Stimulated activated CD4-positive, alpha-beta T cell treated with anti-CD3 and anti-CD28 coated beads, Interleukin-2, amount 100 ng/mL, for 4 hours (primary cell): ENCODE data around the gene PTPRD.

Experiments used
- DNase-seq: peaks from one replicate; pipeline ENCODE4 v3.0.0-alpha.2; 2020; ENCODE audit warnings: low read depth

Gene PTPRD

DNA sequence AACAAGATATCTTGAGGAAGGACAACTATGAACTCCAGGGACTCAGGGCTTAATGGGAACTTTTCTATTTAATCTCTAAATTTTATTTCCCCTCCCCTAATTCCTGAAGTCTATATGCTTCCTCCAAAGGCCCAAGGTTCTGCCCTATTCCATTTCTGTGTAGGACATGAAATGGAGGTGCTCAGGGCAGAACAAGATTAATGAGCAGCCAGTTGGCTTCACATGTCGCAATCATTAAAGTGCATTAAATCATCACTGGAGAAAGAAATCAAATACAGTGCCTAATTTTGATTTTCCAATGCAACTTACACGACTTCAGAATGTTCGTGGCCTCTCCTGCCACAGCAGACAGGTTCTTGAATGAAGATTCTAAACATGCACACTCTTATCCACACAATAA is 862.1 kb downstream of the PTPRD start:
- no peak for DNase-seq

DNA sequence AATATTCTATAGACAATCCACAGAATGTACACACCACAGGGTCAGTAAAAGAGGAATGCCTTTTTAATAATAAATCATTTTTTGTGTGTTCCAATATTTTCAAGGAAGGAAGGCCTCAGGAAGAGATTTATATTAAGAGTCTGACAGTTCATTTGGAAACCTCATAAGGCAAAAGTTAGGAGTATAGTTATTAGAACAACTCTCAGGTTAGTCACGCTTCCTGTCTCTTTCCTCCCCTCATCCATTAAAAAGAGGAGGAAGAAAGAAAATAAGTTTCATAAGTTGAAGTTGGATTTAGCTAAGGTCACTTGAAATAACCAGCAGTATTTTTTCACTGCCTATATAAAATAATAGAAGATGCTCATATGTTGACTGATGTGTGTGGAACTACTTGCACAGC is 863.2 kb downstream of the PTPRD start:
- no peak for DNase-seq

DNA sequence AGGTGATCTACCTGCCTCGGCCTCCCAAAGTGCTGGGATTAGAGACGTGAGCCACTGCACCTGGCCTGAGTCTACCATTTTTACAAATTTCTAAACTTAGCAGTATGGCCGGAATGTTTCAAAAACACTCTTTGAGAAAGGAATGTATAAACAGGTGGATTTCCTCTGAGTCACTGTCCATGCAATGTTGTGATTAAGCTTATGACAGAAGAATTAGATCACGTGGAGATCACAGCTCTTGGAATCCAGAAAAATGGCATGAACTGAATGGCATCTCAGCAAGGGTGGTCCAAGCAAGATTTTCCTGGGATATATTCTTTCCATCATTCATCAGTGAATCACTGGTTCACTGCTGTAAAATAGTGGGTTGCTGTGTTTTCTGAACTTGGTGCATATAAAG is 865.0 kb downstream of the PTPRD start:
- DNase-seq: no peak

DNA sequence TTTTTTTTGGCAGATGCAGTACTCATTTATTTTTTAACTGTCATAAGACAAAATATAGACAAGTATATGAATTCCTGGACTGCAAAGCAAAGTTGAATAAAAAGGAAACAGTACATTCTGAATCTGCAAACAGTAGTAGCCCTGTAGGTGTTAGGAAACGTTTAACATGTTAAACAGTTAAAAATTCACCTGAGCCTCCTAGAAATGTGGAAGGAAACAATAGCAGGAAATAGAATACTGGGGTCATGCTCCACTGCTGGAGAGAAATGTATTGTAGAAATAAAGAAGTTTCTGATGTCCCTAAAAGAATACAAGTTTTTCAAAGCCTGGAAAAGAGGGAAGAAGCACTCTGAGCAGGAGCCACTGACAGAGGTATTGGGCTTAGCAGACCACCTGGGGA is 866.0 kb downstream of the PTPRD start:
- DNase-seq: no peak

DNA sequence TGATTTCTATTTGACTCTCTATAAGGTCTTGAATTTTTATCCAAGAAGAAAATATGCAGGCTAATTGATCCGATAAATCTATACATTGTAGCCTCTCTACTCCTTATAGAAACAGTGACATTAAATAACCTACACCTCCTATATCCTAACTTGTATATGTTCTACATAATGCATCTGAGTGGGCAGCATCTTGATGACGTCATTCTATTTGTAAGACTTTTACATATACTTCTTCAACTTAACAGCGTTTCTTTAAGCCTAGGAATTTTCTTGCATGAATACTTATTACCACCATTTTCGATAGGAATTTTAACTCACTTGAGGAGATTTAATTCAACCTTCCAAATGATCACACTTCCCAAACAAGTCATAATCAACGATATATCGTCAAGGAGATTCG is 869.0 kb downstream of the PTPRD start:
- no peak for DNase-seq

DNA sequence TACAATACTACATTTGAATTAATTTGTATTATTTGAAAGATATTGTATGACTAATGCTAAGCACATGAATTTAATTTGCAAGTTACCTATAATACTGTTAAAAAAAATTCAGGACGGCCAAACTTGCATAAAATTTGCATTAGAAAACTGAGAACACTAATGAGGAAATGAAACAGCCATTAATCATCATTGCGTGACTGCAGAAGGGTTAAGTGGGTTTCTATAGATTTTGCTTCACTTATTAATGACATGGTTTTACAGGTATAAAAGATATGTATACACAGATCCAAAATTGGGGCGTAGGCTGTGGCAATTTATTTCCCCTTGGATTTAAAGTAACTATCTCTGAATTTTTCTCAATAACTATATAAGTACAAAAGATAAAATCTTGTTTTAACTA is 882.6 kb downstream of the PTPRD start:
- no peak for DNase-seq

DNA sequence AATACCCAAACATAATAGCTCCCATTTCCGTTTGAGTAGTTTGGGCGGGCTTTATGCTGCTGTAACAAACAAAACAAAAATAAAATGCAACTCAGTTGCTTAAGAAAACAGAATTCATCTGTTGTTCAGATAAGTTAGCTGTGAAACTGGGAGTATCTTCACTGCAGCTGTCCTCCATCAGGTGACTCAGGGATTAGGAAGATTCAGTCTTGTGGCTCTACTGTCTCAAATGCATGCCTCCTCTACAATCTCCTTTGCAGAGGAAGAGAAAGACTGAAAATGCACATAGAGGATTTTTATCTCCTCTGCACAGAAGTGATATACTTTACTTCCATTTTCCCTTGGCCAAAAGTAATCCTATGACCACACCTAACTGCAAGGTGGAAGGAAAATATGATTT is 883.7 kb downstream of the PTPRD start:
- DNase-seq: no peak

DNA sequence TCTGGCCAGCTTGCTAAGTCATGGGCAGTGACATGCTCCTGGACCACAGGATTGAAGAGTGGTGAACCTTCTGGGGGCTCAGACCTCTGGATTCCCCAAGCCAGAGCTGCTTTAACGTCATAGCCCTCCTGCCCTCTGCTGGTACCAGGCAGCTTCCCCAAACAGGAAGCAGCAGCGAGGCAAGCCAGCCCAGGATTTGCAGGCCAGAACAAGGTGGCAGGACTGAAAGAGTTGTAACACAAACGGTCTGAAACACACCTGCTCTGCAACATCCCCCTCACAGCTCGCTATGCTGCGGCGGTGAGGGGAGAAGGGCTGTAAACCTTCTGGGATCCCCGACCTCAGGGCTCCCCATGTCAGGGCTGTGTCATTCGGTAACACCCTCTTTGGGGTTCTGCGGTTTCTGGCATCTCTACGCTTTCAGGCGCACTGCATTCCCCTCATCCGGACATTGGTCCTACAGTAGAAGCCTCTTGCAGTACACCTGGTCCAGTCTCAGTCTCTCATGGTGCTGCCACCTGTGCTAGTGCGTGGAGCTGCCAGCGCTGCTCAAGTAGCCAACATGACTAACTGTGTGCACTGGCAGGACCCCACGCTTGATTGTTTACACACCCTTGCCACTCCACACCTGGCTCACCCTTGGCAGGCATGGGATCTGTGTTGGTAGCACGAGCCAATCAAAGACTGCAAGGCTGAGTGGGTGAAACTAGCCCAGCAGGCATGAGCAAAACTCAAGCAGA is 893.3 kb downstream of the PTPRD start:
- no peak for DNase-seq

DNA sequence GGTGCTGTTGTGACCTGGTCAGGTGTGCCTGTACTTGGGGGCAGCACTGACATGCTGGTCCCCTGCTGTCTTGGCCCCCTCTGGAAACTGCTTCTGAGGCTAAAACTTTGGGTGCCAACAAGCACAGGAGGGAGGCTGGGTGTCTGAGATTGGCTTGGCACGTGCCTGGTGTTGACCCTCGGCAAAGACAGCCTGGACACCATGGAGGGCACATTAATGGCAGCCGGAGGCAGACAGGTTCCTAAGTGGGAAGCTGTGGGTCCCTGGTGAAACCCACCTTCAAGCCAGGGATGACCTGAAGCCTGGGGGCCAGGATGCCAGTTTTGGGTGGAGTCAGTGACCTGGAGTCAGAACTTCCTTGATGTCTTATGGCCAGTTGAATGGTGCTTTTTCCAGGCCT is 894.1 kb downstream of the PTPRD start:
- DNase-seq: no peak

DNA sequence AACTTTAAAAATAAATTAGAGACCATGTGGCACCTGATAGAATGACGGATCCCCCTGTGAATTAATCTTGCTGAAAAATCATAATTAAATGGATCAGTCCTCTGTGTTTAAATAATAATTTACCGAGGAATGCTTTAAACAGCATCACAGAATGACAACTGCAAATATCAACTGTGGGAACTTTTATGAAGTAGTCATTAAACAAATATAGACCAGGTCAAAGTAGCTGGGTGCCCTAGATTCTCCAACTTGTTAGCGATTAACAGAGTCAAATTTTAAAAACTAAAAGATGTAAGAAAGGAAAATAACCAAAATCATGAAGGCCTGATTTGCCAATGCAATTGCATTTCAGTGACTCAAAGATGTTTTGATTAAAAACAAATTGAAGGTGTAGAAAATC is 933.4 kb downstream of the PTPRD start:
- DNase-seq: no peak

DNA sequence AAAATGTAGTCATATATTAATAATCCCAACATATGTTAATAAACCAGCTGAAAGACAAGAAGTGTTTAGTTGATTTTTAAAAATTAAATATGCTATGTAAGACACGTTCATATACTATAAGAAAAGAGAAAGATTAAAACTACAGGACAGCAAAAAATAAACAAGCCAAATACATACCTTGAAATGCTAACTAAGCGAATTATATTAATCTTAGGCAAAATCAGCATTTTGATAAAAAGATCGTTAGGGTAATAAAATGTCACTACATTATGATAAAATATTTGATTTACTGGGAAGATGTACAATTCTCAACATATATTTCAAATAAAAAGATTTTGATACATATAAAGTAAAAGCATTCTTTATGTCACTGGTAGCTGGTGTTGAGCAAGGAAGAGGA is 938.3 kb downstream of the PTPRD start:
- no peak for DNase-seq

DNA sequence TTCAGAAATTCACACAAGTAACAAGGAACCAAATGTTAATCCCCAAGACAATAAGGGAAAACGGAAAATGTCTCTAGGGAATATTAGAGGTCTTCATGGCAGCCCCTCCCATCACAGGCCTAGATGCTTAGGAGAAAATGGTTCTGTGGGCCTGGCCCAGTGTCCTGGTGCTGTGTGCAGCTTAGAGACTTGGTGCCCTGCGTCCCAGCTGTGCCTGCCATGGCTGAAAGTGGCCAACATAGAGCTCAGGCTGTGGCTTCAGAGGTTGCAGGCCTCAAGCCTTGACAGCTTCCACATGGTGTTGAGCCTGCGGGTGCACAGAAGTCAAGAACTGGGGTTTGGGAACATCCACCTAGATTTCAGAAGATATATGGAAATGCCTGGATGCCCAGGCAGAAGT is 942.3 kb downstream of the PTPRD start:
- no peak for DNase-seq

DNA sequence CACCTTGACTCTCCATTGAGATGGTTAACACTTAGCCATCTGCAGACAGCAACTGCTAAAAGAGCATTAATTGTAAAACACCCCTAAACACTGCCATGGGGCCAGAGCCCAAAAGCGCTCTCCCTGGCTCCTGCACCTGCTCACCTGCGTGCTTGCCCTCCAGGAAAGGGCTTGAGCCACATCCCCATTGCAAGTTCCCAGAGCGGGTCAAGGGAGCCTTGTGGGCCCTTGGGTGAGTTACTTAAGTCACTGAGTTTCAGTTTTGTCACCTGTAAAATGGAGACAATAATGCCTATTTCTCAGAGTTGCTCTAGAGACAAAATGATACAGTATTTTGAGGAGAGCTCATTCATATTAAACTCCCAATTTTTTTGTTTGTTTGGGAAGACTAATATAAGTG is 967.8 kb downstream of the PTPRD start:
- no peak for DNase-seq

DNA sequence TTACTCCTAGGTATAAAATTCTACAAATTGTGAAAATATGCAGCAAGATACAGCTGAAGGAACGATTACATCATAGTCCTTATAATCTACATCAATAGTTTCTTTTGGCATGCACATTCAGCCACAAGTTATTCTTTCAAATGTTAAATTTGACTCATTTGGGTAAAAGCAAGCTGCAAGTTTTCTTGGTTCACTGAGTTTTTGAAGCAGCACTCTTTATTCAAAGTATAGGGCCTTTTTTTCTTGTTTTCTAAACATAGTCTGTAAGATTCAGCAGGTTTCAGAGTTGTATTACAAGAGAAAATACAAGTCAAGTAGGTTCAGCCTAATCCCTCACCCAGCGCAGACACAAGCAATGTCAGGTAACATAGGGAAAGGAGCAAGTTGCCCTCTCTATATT is 981.5 kb downstream of the PTPRD start:
- no peak for DNase-seq

DNA sequence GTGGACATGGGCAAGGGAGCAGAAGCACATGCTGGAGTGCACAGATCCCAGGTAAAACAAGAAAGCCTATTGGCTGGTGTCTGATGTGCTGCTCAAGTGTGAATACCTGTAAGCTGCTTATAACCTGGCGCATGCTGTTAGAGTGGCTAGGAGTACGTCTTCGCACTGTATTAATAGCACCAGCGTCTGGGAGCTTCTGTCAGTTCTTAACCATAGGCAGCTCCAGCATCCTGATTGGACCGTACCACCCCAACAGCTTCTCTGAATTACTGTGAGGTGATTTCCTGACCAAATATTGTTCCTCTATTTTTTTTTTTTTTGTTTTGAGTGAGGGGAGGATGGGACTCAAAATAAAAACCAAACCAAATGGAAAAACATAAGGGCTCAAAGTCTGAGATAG is 987.6 kb downstream of the PTPRD start:
- DNase-seq: no peak

DNA sequence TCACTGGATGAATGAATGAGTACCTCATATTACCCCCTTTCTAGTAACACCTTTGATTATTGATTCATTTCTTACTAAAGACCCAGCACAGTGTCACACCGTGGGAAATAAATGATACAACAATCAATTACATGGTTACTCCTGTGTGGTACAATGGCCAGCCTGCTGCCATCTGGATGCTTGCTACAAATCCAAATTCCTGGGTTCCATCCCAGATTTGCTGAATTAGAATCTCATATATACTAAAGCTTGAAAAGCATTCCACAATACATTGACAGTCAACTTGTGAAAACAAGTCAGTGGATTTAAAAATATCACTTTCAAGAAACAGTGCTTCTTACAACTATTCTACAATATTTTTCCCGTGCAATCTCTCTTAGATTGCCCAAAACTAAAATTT is 989.3 kb downstream of the PTPRD start:
- no peak for DNase-seq

DNA sequence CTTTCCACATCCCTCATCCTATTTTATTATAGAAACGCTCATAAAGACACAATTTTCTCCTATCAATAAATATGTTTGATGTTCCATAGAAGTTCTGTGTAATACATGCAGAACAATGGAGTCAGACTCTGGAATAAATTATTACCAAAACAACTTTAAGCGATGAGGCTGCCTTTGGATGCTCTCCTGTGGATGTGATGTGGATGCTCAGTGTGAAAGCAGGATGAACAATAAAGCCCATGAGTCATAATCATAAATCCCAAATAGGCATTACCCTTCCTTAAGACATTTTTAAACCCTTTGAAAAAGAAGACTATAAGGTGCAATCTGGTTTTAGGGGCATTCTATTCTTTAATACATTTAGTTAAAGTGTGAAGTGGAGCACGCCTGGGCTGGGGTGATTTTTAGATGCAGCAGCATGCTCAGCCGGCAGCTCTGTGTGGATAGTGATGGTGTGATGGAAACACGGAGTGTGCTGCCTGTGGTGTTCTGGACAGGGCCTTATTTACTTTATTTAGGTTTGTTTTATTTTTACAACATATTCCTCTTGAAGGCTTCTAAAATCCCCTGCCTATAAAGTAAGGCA is 991.4 kb downstream of the PTPRD start:
- DNase-seq: no peak

DNA sequence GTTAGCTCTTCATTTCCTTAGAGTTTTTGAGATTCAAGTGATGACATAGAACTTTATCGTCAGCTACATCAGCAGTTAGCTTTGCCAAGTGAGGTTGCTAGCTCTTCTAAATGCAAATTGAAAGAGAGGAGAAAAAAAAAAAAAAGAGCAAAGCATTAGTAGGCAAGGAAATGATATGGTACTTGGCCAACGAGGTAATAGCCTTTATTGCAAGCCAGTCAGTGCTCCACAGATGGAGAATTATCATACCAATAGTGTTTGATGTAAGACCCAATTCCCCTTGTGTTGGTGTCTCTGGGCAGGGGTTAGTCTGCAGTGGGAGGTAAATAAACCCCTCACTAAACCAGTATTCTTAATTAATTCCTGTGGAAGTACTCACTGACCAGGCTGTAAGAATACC is 992.1 kb downstream of the PTPRD start:
- DNase-seq: no peak

DNA sequence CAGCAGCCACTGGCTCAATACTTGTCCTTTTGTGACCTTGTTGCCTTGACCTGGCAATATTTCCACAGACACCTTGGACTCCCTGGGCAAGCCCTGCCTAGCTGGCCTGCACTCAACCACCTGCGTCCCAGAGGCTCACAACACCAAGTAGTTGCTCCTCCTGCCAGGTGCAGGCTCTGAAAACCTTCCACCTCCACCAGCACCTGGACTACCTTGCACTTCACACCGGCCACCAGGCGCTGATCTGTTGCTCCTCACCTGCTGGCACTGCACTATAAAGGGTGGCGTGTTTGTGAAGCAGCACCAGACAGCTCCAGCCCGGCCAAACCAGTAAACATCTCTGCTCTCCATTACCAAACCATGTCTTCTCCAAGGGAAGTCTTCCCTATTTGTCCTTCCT is 997.7 kb downstream of the PTPRD start:
- no peak for DNase-seq

DNA sequence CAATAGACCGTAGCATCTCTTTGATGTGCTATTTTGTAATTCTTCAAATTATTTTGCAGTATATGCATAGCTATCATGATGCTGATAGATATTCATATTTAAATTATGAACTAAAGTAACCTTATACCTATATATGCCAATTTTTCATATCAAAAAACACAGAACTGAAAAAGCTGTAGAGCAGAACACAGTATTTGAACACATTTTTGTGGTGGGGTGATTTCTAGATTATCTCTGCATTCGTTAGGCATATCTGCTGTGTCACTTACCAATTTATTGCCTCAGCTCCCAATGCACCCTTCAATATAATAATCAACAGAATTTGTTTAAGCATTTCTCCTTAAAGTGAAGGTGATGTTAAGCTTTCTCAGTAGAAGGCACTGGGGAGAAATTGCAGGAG is 998.2 kb downstream of the PTPRD start:
- DNase-seq: no peak

DNA sequence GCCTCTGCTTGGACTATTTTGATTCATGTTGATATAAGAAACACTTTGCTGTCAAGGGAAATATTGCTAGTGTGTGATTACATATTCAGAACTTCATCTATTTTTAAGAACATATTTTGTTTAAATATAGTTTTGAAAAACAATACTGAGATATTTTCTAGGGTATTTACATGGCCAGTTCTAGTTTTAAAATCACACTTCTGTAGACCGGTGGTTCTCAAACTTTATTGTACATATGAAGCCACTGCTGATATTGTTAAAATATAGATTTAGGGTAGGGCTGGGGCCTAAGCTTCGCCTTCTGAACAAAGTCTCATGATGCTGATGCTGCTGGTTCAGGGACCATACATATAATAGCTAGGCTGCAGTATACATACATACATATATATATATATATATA is 1000.0 kb downstream of the PTPRD start:
- no peak for DNase-seq

DNA sequence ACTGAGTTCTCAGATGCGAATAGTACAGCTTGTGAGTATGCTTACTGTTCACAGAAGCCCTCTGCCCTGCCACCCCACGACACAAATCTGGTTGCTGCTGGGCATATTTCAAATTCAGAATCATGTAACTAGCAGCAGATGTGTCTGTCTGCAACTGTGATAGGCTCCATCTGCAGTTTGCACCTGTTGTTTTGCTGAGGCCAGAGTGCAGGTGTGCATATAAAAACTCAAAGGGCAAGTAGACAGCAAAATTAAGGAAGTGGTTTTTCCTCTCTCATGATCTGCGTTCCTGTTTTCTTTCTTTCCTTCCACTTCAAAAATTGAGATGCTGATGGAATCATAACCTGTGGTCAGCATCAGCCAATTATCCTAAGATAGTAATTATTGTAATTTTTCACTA is 1000.5 kb downstream of the PTPRD start:
- DNase-seq: no peak

DNA sequence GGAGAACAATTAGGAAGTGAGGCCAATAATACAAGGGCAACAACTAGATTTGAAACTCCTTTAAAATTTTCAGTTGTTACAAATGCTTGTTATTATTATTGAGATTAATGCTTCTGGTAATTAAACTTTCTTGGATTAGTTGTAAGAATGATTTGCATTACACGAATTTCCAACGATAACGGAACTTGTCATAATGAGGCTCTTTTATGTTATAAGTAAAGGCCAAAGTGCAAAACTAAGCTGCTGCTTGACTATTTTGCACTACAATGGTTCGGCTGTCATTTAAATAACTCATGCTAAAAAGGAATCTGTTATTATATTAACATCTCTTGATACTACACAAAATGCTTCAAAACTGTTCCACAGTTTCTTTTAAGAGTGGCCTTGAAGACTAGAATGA is 1007.1 kb downstream of the PTPRD start:
- no peak for DNase-seq

DNA sequence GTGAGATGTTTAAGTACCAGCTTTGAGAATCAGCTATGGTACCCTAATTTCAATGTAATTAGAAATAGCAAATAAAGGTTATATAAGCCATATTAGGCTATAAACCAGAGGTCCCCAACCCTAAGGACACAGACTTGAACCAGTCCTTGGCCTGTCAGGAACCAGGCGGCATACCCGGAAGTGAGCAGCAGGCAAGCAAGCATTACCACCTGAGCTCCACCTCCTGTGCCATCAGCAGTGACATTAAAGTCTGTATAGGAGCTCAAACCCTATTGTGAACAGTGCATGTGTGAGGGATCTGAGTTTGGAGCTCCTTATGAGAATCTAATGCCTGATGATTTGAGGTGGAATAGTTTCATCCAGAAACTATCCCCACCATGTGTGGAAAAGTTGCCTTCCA is 1009.5 kb downstream of the PTPRD start:
- no peak for DNase-seq
